GM23248 (cell line): ENCODE results near the gene ADISSP. TPM values are rescaled to one million over a fixed set of nuclear protein-coding genes. Genes with fewer than 3 reads are reported as not detected.

Experiments
- DNase-seq: peaks from one replicate; pipeline ENCODE4 v3.0.0-alpha.2; 2015
- H2AFZ ChIP-seq: fragments of 200-600 bp; sonication (generic); 2 replicates; pipeline ENCODE4 v1.6.1; 2016; ENCODE audit warnings: antibody characterized with exemption
- H3F3A ChIP-seq: fragments of 200-600 bp; sonication (generic); 2 replicates; pipeline ENCODE4 v1.6.1; 2016; ENCODE audit warnings: mild to moderate bottlenecking, antibody characterized with exemption, mixed run types; ENCODE audit not compliant: insufficient read depth
- H3K27ac ChIP-seq: fragments of 200-600 bp; sonication (generic); 2 replicates; pipeline ENCODE4 v1.5.1; 2016; ENCODE audit warnings: mild to moderate bottlenecking
- H3K27me3 ChIP-seq: fragments of 200-600 bp; sonication (generic); replicated peaks from 2 replicates; pipeline ENCODE4 v1.6.1; 2016; ENCODE audit warnings: mild to moderate bottlenecking; ENCODE audit not compliant: insufficient read depth
- H3K36me3 ChIP-seq: fragments of 200-600 bp; sonication (generic); 2 replicates; pipeline ENCODE4 v1.6.1; 2016; ENCODE audit warnings: low read depth, mild to moderate bottlenecking
- H3K4me1 ChIP-seq: fragments of 200-600 bp; sonication (generic); 2 replicates; pipeline ENCODE4 v1.6.1; 2016; ENCODE audit warnings: mild to moderate bottlenecking; ENCODE audit not compliant: insufficient read depth
- H3K4me2 ChIP-seq: fragments of 200-600 bp; sonication (generic); one replicate; pipeline ENCODE4 v1.6.1; 2016; ENCODE audit warnings: mild to moderate bottlenecking; ENCODE audit not compliant: unreplicated experiment
- H3K4me3 ChIP-seq: fragments of 200-600 bp; sonication (generic); 2 replicates; pipeline ENCODE4 v1.5.1; 2016; ENCODE audit warnings: mild to moderate bottlenecking
- H3K79me2 ChIP-seq: fragments of 200-600 bp; sonication (generic); 2 replicates; pipeline ENCODE4 v1.6.1; 2016; ENCODE audit warnings: mild to moderate bottlenecking; ENCODE audit not compliant: insufficient read depth
- H3K9ac ChIP-seq: fragments of 200-600 bp; sonication (generic); 2 replicates; pipeline ENCODE4 v1.6.1; 2016; ENCODE audit warnings: mild to moderate bottlenecking
- H3K9me2 ChIP-seq: fragments of 200-600 bp; sonication (generic); 2 replicates; pipeline ENCODE4 v1.6.1; 2016; ENCODE audit warnings: mixed run types, mild to moderate bottlenecking, moderate library complexity; ENCODE audit not compliant: insufficient read depth
- H3K9me3 ChIP-seq: fragments of 200-600 bp; sonication (generic); one replicate; pipeline ENCODE4 v1.6.1; 2017; ENCODE audit warnings: low read depth
- H4K20me1 ChIP-seq: fragments of 200-600 bp; sonication (generic); 2 replicates; pipeline ENCODE4 v1.6.0; 2016; ENCODE audit not compliant: insufficient read depth
- EZH2 ChIP-seq: fragments of 200-600 bp; sonication (generic); IDR thresholded peaks from 2 replicates; pipeline ENCODE4 v1.6.1; 2018; ENCODE audit warnings: antibody characterized with exemption, mild to moderate bottlenecking; ENCODE audit not compliant: insufficient read depth, poor library complexity, severe bottlenecking
- EZH2phosphoT487 ChIP-seq: fragments of 200-600 bp; sonication (generic); IDR thresholded peaks from 2 replicates; pipeline ENCODE4 v1.6.1; 2018; ENCODE audit warnings: antibody characterized with exemption, moderate library complexity, mild to moderate bottlenecking, low read depth; ENCODE audit not compliant: insufficient read depth
- WGBS, 2 experiments: methylation state at CpG; one replicate each; pipeline ENCODE4 v1.1.6; 2015 to 2017; ENCODE audit warnings: low lambda C conversion rate in 2 of 2, low coverage in 1 of 2; ENCODE audit errors: missing lambda C conversion rate in 2 of 2; 5-methylcytosine and 5-hydroxymethylcytosine counted together
- in situ Hi-C: fragments of 300-500 bp; cut with MboI; formaldehyde crosslinking; loops from 2 replicates; pipeline ENCODE4 v1.15.0; 2020
- polyA plus RNA-seq: library from polyadenylated mRNA; unstranded; fragments of >200 nt; fragmentation: Nextera tagmentation; extraction: Ambion mirVana; gene quantifications from 2 replicates; pipeline ENCODE4 v1.2.1, GENCODE V29; 2016
- total RNA-seq: library from RNA; depleted of rRNA; stranded (reverse); fragments of >200 nt; shearing (Covaris generic); gene quantifications from 2 replicates; pipeline ENCODE4 v1.2.3, GENCODE V29; 2014

ADISSP gene
- total and polyA plus RNA-seq, 2 experiments from 2014 or later, result 44.9 to 65.4 TPM

GRCh38 chr20:3783068-3783489 lies 15.5 kb upstream of the ADISSP start:
- Histone ChIP-seq H4K20me1 (no peaks in the 10 kb centered on the region; the same call in 1 of the 2 replicates), H3K4me1 (peaks cover 18% of the 10 kb centered on the region), H3K36me3 (no peaks in the 10 kb centered on the region; the same call in 1 of the 2 replicates), H3K9ac (peak overlapping the region; percentile 75; the same call in 1 of the 2 replicates), H3F3A (peaks cover 26% of the 10 kb centered on the region), H3K27ac (no peak overlapping the region), H3K79me2 (peaks cover 38% of the 10 kb centered on the region), H3K4me2 (peak overlapping the region; percentile 79), H2AFZ (no peak overlapping the region), H3K27me3 (no peaks in the 10 kb centered on the region), H3K4me3 (no peak overlapping the region), H3K9me2 (no peaks in the 10 kb centered on the region), H3K9me3 (no peaks in the 10 kb centered on the region)
- in situ Hi-C loops, result no loop called here
- no peak for DNase-seq
- TF ChIP-seq EZH2phosphoT487 (no peak), EZH2 (no peak)
- 81 to 88% methylated on average over 2 of the region's 2 CpGs for WGBS, 2 experiments

- H3K79me2 ChIP-seq, result peaks cover 38% of the 10 kb centered on the region
- DNase-seq, result no peak
- no peak overlapping the region for H2AFZ ChIP-seq
- H3K36me3 ChIP-seq, result no peaks in the 10 kb centered on the region; the same call in 1 of the 2 replicates
- H3K4me3 ChIP-seq, result no peak overlapping the region
- no peak overlapping the region for H3K27ac ChIP-seq
- in situ Hi-C loops, result no loop called here
- no peak overlapping the region for H3K4me2 ChIP-seq
- peaks cover 26% of the 10 kb centered on the region for H3F3A ChIP-seq
- no peaks in the 10 kb centered on the region for H3K27me3 ChIP-seq
- WGBS, 2 experiments, result 81 to 88% methylated on average over 6 of the region's 6 CpGs
- peaks cover 18% of the 10 kb centered on the region for H3K4me1 ChIP-seq
- TF ChIP-seq EZH2, result no peak
- TF ChIP-seq EZH2phosphoT487, result no peak
- H3K9ac ChIP-seq, result no peak overlapping the region
- no peaks in the 10 kb centered on the region; the same call in 1 of the 2 replicates for H4K20me1 ChIP-seq
- H3K9me2 ChIP-seq, result no peaks in the 10 kb centered on the region
- H3K9me3 ChIP-seq, result no peaks in the 10 kb centered on the region
Measured at GRCh38 chr20:3782597-3782996, 15.0 kb upstream of the ADISSP start.

- H3F3A ChIP-seq, result peaks cover 26% of the 10 kb centered on the region
- DNase-seq, result peak; percentile 96
- in situ Hi-C loops, result no loop called here
- no peaks in the 10 kb centered on the region; the same call in 1 of the 2 replicates for H3K36me3 ChIP-seq
- H3K27ac ChIP-seq, result peak within 1 kb of the TSS; percentile 62
- peaks cover 12% of the 10 kb centered on the region for H3K4me1 ChIP-seq
- H3K4me3 ChIP-seq, result peak within 1 kb of the TSS; percentile 72
- peaks cover 38% of the 10 kb centered on the region for H3K79me2 ChIP-seq
- TF ChIP-seq EZH2, result no peak
- TF ChIP-seq EZH2phosphoT487, result no peak
- peak within 1 kb of the TSS; percentile 78 for H3K4me2 ChIP-seq
- H4K20me1 ChIP-seq, result no peaks in the 10 kb centered on the region; the same call in 1 of the 2 replicates
- H2AFZ ChIP-seq, result peak within 1 kb of the TSS; percentile 25; the same call in 1 of the 2 replicates
- H3K9me3 ChIP-seq, result no peaks in the 10 kb centered on the region
- 13 to 14% methylated on average over 28 of the region's 28 CpGs for WGBS, 2 experiments
- no peaks in the 10 kb centered on the region for H3K27me3 ChIP-seq
- no peaks in the 10 kb centered on the region for H3K9me2 ChIP-seq
- H3K9ac ChIP-seq, result peak within 1 kb of the TSS; percentile 68
Measured at GRCh38 chr20:3781153-3781910, 13.8 kb upstream of the ADISSP start, which contains the start of gene SPEF1. Gene SPEF1, minus strand, starts transcription at chr20:3781448. Its CDS starts 161 bp downstream, at chr20:3781287.

GRCh38 chr20:3778976-3779375 lies 11.4 kb upstream of the ADISSP start:
- TF ChIP-seq EZH2phosphoT487, result no peak
- no peak for TF ChIP-seq EZH2
- WGBS, 2 experiments, result 39 to 42% methylated on average over 16 to 18 of the region's 18 CpGs
- H3K9me2 ChIP-seq, result no peaks in the 10 kb centered on the region
- no peaks in the 10 kb centered on the region for H3K9me3 ChIP-seq
- peak; percentile 38 for DNase-seq
- no peaks in the 10 kb centered on the region for H3K27me3 ChIP-seq
- H3K9ac ChIP-seq, result no peak overlapping the region
- H3K4me3 ChIP-seq, result no peak overlapping the region
- no peaks in the 10 kb centered on the region; the same call in 1 of the 2 replicates for H4K20me1 ChIP-seq
- in situ Hi-C loops, result no loop called here
- no peak overlapping the region for H3K4me2 ChIP-seq
- H3K4me1 ChIP-seq, result no peaks in the 10 kb centered on the region; the same call in 1 of the 2 replicates
- no peak overlapping the region for H3K27ac ChIP-seq
- peaks cover 17% of the 10 kb centered on the region for H3K79me2 ChIP-seq
- peaks cover 22% of the 10 kb centered on the region for H3F3A ChIP-seq
- H2AFZ ChIP-seq, result no peak overlapping the region
- H3K36me3 ChIP-seq, result no peaks in the 10 kb centered on the region
